HTR-8/SVneo (cell line): Measurements from ENCODE around the gene TATDN2.
A peak's percentile ranks its signal among the peaks of the same experiment; 100 is the strongest.
"Not testable (repeated sequence)": the region's sequence is repeated elsewhere in the genome, so short reads cannot be mapped to it uniquely, and the experiment has no call there.

ENCODE experiments used
- DNase-seq: peaks from one replicate; pipeline ENCODE4 v3.0.0; 2011; ENCODE audit warnings: low spot score, mixed read lengths; ENCODE audit not compliant: insufficient read length
- FAIRE-seq: peaks from 2 replicates; lab custom pipeline; 2011; peaks lifted over from hg19 to GRCh38; lab: Jason Lieb, UNC

Gene TATDN2

GRCh38 chr3:10266936-10267335, 18.7 kb downstream of the TATDN2 start:
- not testable (repeated sequence) for FAIRE-seq, DNase-seq

- FAIRE-seq = no peak
- DNase-seq = no peak
Observed at GRCh38 chr3:10268116-10268515, 19.9 kb downstream of the TATDN2 start.

- FAIRE-seq (no peak), DNase-seq (no peak)
Observed at GRCh38 chr3:10268930-10269329, 20.7 kb downstream of the TATDN2 start.

GRCh38 chr3:10269443-10269842, 21.2 kb downstream of the TATDN2 start:
- DNase-seq (no peak), FAIRE-seq (no peak)

- FAIRE-seq, DNase-seq: not testable (repeated sequence)
Observed at GRCh38 chr3:10272476-10272875, 24.2 kb downstream of the TATDN2 start.

GRCh38 chr3:10272977-10273376, 24.7 kb downstream of the TATDN2 start:
- FAIRE-seq = no peak
- no peak for DNase-seq

GRCh38 chr3:10273702-10274305, 25.5 kb downstream of the TATDN2 start:
- no peak for DNase-seq
- no peak for FAIRE-seq

GRCh38 chr3:10274601-10275000, 26.3 kb downstream of the TATDN2 start:
- no peak for FAIRE-seq

GRCh38 chr3:10277115-10277625, 28.9 kb downstream of the TATDN2 start:
- DNase-seq = no peak
- FAIRE-seq = no peak

More at GRCh38 chr3:10274601-10275000, 26.3 kb downstream of the TATDN2 start:
- no peak for DNase-seq

- DNase-seq = no peak
- no peak for FAIRE-seq
Observed at GRCh38 chr3:10278501-10278900, 30.2 kb downstream of the TATDN2 start.

- no peak for FAIRE-seq
- no peak for DNase-seq
Observed at GRCh38 chr3:10279384-10280176, 31.3 kb downstream of the TATDN2 start.

GRCh38 chr3:10280177-10280529, 31.9 kb downstream of the TATDN2 start:
- no peak for DNase-seq
- no peak for FAIRE-seq

GRCh38 chr3:10280571-10280970, 32.3 kb downstream of the TATDN2 start:
- FAIRE-seq = no peak

GRCh38 chr3:10281951-10282350, 33.7 kb downstream of the TATDN2 start:
- FAIRE-seq = no peak
- DNase-seq = no peak

More at GRCh38 chr3:10280571-10280970, 32.3 kb downstream of the TATDN2 start:
- no peak for DNase-seq

GRCh38 chr3:10283638-10284037, 35.4 kb downstream of the TATDN2 start:
- no peak for FAIRE-seq
- no peak for DNase-seq

- no peak for FAIRE-seq
Observed at GRCh38 chr3:10284496-10284895, 36.2 kb downstream of the TATDN2 start.

GRCh38 chr3:10285272-10286132, 37.2 kb downstream of the TATDN2 start:
- FAIRE-seq (no peak), DNase-seq (no peak)

More at GRCh38 chr3:10284496-10284895, 36.2 kb downstream of the TATDN2 start:
- no peak for DNase-seq

- no peak for FAIRE-seq
- no peak for DNase-seq
Observed at GRCh38 chr3:10286133-10286524, 37.9 kb downstream of the TATDN2 start.

- DNase-seq (peak; percentile 37), FAIRE-seq (no peak)
Observed at GRCh38 chr3:10286596-10287295, 38.5 kb downstream of the TATDN2 start.
